Mesodermal cell (in vitro differentiated cells): ENCODE results near the gene TMEM134.

Source experiments
- H3K27ac ChIP-seq: 2 replicates; pipeline ENCODE4 v1.7.0; 2013; ENCODE audit warnings: mild to moderate bottlenecking, low read depth, low read length, moderate library complexity; ENCODE audit not compliant: severe bottlenecking
- H3K36me3 ChIP-seq: 2 replicates; pipeline ENCODE4 v1.7.1; 2013; ENCODE audit warnings: mild to moderate bottlenecking, low read length, moderate library complexity; ENCODE audit not compliant: control insufficient read depth, insufficient read depth
- H3K4me1 ChIP-seq: one replicate; pipeline ENCODE4 v1.7.1; 2013; ENCODE audit warnings: mild to moderate bottlenecking, low read length; ENCODE audit not compliant: insufficient read depth, control insufficient read depth, poor library complexity, severe bottlenecking
- H3K4me3 ChIP-seq: 2 replicates; pipeline ENCODE4 v1.7.0; 2013; ENCODE audit warnings: low read length, control low read depth, mild to moderate bottlenecking; ENCODE audit not compliant: insufficient read depth, poor library complexity, severe bottlenecking; ENCODE audit errors: extremely low read depth
- H3K9me3 ChIP-seq: 2 replicates; pipeline ENCODE4 v1.7.1; 2013; ENCODE audit warnings: mild to moderate bottlenecking, low read length, moderate library complexity; ENCODE audit not compliant: control insufficient read depth
- WGBS, 2 experiments: methylation state at CpG; one replicate each; pipeline ENCODE4 v1.1.5; 2013; ENCODE audit warnings: missing lambda C conversion rate in 2 of 2; ENCODE audit not compliant: insufficient coverage in 2 of 2; 5-methylcytosine and 5-hydroxymethylcytosine counted together

The TMEM134 gene

DNA sequence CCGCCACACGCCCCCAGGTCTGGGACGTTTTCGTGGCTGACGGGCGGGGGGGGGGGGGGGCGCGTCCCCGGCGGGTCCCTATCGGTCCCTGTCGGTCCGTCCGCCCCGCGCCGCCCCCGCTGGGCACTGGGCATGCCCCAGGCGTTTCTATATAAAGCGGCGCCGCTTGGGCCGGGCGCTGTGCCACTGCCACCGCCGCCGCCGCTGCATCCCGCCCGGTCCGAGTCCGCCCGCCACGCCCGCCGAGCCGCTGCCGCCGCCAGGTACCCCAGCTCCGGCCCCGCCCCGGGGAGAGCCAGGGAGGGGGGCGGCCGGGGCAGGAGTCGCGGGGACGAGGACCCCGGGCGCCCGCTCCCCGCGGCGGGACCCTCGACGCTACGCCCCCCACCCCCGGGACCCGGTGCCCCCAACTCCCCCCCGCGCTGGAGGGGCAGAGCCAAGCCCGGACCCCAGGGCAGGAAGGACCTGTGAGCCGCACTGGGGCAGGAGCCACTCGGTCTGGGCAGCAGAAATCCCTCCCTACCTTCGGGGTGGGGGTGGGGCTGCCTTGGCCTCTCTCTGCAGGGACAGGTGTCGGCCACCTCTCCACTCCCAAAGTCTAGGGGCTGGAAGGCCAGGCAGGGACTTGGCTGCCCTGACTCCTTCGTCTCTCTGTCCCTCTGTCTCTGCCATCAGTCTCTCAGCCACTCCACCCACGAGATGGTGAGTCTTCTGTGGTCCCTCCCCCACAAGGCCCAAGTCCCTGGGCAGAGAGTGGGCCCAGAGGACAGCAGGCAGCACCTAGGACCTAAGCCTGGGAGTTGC, 53.3 kb downstream of the TMEM134 start, which contains the start of gene CARNS1:
Gene CARNS1 (plus strand): TSS at position 178 of the 804 bp plus-strand sequence. CDS start 522 bp downstream, at position 700.
- no peak within 1 kb of the TSS for H3K4me3 ChIP-seq
- H3K27ac ChIP-seq: no peak within 1 kb of the TSS
- H3K4me1 ChIP-seq: peaks cover 10% of the 10 kb centered on the region
- no peaks in the 10 kb centered on the region for H3K36me3 ChIP-seq
- H3K9me3 ChIP-seq: no peaks in the 10 kb centered on the region
- WGBS, 2 experiments: 8 to 11% methylated on average over 25 to 38 of the region's 67 CpGs

- Histone ChIP-seq H3K9me3 (no peaks in the 10 kb centered on the region), H3K27ac (no peak overlapping the region), H3K36me3 (no peaks in the 10 kb centered on the region), H3K4me1 (peaks cover 3% of the 10 kb centered on the region), H3K4me3 (no peak overlapping the region)
- 80 to 92% methylated on average over 1 of the region's 2 CpGs for WGBS, 2 experiments
These were observed 55.7 kb downstream of the TMEM134 start for GRCh38 chr11:67413266-67413849.

GRCh38 chr11:67412495-67413179, 56.4 kb downstream of the TMEM134 start:
- WGBS, 2 experiments: 78 to 82% methylated on average over 5 to 8 of the region's 9 CpGs
- H3K27ac ChIP-seq: no peak overlapping the region
- H3K36me3 ChIP-seq: no peaks in the 10 kb centered on the region
- peaks cover 3% of the 10 kb centered on the region for H3K4me1 ChIP-seq
- no peaks in the 10 kb centered on the region for H3K9me3 ChIP-seq
- H3K4me3 ChIP-seq: no peak overlapping the region

DNA sequence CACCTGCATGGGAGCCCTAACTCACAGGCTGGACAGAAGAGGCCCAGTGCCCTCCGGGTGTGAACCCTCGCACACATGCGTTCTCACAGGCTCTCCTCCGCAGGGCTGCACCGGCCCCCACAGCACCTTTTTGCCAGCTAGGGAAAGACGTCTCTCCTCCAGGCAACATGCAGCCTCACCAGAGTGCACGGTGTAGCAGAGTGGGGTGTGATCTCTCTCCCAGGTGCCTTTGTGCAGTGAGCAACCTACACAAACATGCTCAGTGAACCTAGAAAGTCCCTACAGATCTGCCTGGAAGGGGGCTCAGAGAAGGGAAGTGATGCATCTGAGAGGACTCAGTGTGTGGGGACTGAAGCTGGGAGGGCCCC, 57.3 kb downstream of the TMEM134 start:
- Histone ChIP-seq H3K9me3 (no peaks in the 10 kb centered on the region), H3K4me1 (peaks cover 3% of the 10 kb centered on the region), H3K27ac (no peak overlapping the region), H3K36me3 (no peaks in the 10 kb centered on the region), H3K4me3 (no peak overlapping the region)
- 80 to 90% methylated on average over 5 to 7 of the region's 7 CpGs for WGBS, 2 experiments
